GM18870 (cell line): ENCODE measurements around the gene MIER2.
"Not testable (repeated sequence)": the region's sequence is repeated elsewhere in the genome, so short reads cannot be mapped to it uniquely, and the experiment has no call there.

Experiments used
- ATAC-seq: cut with Tn5 transposase; IDR thresholded peaks from one replicate; pipeline ENCODE4 v1.9.1; 2021; ENCODE audit warnings: moderate library complexity; ENCODE audit not compliant: unreplicated experiment

The MIER2 gene

DNA sequence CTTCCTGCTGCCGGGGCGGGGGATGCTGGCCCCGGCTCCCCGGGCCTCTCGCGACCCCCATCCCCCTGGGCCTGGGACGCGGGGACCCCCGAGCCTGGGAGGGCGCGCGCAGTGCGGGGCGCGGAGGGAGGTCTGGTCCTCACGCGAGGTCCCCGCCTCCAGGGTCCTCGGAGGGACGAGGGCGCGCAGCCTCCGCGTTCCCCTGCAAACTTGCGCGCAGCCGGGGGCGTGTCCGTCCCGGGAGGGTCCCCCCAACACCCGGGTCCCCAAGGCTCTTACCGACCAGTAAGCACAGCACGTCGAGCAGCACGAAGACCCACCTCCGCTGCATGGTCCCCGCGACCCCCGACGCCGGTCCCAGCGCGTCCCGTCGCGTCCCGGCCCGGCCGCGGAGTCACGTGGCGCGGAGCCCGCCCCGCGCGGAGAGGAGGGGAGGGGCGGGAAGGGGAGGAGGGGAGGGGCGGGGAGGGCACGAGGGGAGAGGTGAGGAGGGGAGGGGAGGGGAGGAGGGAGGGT is 53.5 kb downstream of the MIER2 start, which contains the start of gene PLPP2:
Gene PLPP2, minus strand, starts transcription at position 398 of the 516 bp plus-strand sequence. Its CDS starts 67 bp downstream, at position 331.
- ATAC-seq: no peak

DNA sequence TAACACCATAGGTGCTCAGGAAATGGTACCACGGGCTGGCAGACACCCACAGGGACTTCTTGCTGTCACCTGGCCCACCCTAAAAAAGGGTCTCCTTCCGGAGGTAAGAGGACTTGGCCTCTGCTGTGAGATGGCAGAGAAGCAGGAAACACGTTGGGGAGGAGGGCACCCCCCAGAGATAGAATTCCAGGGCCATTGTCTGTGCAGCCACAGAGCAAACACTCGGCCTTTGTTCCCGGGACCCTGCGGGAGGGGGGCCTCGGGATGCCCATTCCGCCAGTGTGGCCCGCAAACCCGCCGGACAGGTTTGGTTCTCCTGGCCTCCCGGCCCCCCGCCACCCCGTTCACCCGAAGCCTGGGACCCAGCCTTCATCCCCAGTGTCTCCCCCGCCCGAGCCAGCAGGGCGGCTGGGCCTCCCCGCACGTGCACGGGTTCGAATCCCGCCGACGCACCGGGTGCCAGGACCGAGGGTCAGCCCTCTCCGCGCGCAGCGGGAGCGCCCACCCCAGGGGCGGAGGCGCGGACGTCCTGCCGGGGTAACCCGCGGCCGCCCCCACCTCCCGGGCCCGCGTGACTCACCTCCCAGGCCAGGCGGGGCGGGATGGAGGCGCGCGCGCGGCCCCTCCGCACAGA is 54.1 kb downstream of the MIER2 start:
- no peak for ATAC-seq

DNA sequence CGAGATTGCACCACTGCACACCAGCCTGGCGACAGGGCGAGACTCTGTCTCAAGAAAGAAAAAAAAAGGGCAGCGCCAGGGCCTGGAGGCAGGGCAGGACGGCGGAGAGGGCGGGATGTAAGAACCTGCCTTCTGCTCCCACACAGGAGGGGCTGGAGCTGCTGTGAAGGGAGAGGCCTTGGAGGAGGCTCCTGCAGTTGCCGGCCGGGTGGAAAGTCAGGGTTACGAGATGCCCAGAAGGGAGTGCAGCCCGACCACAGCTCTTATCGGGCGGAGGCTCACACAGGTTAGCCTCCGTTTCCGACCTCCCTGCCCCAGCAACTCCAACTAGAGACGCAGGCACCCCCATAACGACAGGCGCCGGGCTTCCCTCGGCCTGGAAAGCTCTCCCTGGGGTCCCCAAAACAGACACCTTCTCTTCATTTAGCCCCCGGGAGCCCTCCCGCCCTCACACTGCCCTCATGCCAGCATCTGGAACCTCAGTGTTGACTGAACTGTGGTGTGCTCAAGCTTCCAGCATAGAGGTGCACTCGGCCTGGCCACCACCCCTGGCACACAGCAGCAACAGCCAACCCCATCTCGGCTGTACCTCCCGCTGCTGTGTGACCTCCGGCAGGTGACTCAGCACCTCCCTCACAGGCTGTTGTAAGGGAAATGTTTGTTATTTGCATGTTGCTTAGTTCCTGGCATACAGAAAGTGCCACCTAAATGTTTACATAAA is 54.8 kb downstream of the MIER2 start:
- no peak for ATAC-seq

- ATAC-seq: no peak
Observed at GRCh38 chr19:288911-289310, 55.7 kb downstream of the MIER2 start.

- no peak for ATAC-seq
Observed at GRCh38 chr19:287381-287871, 57.2 kb downstream of the MIER2 start.

- no peak for ATAC-seq
Observed at GRCh38 chr19:283395-283794, 61.2 kb downstream of the MIER2 start.

DNA sequence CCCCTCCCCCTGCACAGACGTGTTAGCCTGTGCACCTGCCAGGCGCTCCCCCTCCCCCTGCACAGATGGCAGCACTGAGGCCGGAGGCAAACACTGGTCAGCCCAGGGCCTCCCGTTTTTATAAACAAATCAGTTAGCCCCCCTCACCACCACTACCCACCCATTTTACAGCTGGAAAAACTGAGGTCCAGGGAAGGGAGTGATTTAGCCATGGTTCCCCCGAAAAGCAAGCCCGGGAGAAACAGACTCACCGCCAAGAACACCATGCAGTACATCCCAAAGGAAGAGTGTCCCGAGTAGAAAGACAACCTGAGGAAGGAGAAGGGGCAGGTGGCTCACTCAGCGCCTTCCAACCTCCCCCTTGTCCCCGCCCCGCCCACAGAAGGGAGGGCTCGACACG is 62.1 kb downstream of the MIER2 start:
- no peak for ATAC-seq

DNA sequence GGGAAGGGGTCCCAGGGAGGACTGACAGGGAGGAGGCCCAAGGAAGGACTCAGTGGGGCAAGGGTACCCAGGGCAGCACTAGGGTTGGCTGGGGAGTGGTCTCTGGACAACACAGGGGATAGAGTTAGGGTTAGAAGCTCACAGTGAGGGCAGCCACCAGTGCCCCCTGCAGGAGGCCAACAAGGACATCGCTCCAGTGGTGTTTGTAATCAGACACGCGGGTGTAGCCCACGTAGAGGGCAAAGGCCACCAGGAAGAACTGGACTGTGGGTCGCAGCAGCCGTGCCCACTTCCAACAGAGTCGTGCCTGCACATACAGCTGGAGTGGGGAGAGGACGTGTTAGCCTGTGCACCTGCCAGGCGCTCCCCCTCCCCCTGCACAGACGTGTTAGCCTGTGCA is 62.6 kb downstream of the MIER2 start:
- ATAC-seq: no peak

DNA sequence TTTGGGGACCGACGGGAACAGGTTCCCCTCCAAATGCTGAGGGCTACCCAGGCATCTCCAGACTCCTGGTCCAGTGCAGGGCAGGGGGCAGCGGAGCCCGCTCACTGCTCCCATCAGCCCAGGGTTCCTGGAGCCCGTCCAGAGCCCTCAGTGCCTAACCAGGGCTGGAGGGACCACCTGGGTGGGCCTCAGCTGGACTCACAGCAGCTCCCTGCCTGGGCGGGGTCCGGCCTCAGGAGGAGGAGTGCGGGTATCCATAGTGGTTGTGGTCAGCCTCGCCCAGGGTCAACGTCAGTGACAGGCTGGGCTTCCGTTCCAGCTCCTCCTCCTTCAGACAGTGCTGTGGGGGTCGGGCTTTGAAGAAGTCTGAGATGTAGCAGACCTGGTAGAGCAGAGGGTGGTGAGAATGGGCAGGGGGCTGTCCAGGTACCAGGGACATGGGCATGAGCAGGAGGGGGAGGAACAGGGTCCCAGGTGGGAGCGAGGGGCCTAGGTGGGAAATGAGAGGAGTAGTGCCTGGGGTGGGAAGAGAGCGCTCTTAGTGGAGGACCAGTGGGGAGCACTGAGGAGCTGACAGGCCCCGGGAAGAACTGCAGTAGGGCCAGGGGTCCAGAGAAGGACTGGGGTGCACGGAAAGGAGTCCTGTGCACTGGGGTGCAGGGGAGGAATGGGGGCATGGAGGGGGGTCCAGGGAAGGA is 63.3 kb downstream of the MIER2 start:
- no peak for ATAC-seq

DNA sequence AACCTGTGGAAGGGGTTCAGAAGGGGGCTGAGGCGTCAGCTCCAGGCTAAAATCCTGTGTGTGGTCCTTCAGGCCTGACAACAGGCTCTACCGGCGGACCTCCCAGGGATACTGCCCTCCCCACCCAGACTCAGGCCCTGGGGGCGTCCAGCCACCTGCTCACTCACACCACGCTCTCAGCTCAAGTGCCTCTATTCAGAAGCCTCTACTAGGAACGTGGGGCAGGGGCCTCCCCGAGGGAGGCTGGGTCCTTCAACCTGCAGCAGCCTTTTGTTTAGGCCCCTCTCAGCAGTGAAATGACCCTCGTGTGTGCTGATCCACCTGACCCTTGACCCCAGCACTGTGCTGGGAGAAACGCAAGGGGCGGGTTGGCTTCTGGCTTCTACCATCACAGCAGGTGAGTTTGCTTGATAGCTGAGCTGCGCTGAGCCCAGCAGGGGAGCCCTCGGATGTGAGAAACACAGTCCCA is 64.0 kb downstream of the MIER2 start:
- no peak for ATAC-seq

GRCh38 chr19:279656-280055 is 64.9 kb downstream of the MIER2 start:
- ATAC-seq: no peak

DNA sequence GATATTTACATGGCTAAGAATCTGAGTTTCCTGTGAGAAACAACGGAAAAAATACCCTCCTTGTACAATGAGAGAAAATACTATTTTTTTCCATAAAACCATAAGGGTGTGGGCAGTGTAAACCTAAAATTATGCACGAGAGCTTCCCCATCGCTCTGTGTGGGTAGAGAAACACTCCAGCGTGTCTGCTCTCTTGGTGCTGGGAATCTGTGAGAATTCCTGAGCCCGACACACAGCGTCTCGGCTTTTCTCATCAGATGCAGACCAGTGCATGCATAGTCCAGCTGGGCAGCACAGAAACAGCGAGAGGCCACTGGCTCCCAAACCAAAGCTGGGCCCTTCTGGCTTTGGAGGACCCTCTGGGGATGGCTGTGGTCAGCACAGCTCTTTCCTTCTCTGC is 65.4 kb downstream of the MIER2 start:
- no peak for ATAC-seq

DNA sequence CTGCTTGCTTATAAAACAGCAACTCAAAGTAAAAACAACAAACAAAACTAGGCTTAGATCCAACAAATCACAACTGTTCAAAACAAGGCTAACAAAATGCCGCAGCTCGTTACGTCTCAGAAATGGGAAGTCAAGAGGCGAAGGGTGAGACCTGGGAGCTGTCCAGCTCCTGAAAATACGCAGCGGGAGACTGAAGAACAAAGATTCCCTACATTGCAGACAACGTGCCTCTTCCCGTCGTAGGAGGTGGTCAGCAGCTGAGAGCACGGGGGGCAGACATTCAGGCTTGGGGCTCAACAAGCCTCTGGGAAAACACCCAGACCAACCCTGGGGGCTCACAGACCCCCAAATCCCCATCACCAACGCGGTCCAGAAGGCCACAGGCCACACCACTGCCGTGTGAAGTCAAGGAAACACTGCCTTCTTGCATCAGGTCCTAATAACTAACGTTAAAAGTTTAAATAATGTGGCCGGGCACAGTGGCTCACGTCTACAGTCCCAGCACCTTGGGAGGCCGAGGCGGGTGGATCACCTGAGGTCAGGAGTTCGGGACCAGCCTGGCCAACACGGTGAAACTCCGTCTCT is 66.9 kb downstream of the MIER2 start:
- no peak for ATAC-seq

GRCh38 chr19:277131-277530 is 67.5 kb downstream of the MIER2 start:
- no peak for ATAC-seq

- no peak for ATAC-seq
Observed at GRCh38 chr19:275958-276646, 68.5 kb downstream of the MIER2 start.

DNA sequence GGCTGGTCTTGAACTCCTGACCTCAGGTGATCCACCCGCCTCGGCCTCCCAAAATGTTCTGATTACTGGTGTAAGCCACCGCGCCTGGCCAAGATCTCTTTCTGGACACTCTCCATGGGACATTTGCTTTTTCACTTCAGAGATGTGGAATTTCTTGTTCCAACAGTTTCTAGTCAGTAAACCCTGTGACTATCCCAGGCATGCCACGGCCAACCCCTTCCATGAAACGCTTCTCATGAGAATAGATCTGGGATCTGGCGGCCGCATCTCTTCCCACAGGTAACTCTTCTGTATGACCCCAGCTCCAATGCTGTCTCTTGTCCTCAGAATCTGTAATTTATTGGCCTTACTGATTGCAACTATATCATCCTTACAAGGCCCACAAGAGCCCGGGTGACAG is 69.6 kb downstream of the MIER2 start:
- no peak for ATAC-seq

GRCh38 chr19:273393-273792 is 71.2 kb downstream of the MIER2 start:
- no peak for ATAC-seq

- no peak for ATAC-seq
Observed at GRCh38 chr19:271856-272255, 72.7 kb downstream of the MIER2 start.

- not testable (repeated sequence) for ATAC-seq
Observed at GRCh38 chr19:270766-271318, 73.8 kb downstream of the MIER2 start.

- ATAC-seq: no peak
Observed at GRCh38 chr19:269241-269640, 75.4 kb downstream of the MIER2 start.
